NCI-H2196 (cell line): ENCODE measurements around the gene KLF3.

ENCODE experiments used
- DNase-seq: peaks from one replicate; lab custom pipeline; 2025; ENCODE audit not compliant: unreplicated experiment; lab: John Stamatoyannopoulos, UW

Gene KLF3

GRCh38 chr4:38694330-38694729 lies 30.3 kb downstream of the KLF3 start:
- no peak for DNase-seq

- no peak for DNase-seq
These were observed 31.8 kb downstream of the KLF3 start for GRCh38 chr4:38695809-38696208.

- no peak for DNase-seq
These were observed 32.7 kb downstream of the KLF3 start for GRCh38 chr4:38696697-38697096.

- no peak for DNase-seq
These were observed 34.2 kb downstream of the KLF3 start for GRCh38 chr4:38698176-38698575.

- no peak for DNase-seq
These were observed 35.1 kb downstream of the KLF3 start for GRCh38 chr4:38699112-38699511.

- DNase-seq: no peak
These were observed 39.6 kb downstream of the KLF3 start for GRCh38 chr4:38703635-38704034.

GRCh38 chr4:38704622-38705154 lies 40.7 kb downstream of the KLF3 start:
- no peak for DNase-seq

- no peak for DNase-seq
These were observed 42.3 kb downstream of the KLF3 start for GRCh38 chr4:38706301-38706700.

GRCh38 chr4:38710053-38710452 lies 46.1 kb downstream of the KLF3 start:
- DNase-seq: no peak

- no peak for DNase-seq
These were observed 47.1 kb downstream of the KLF3 start for GRCh38 chr4:38711066-38711465.

- no peak for DNase-seq
These were observed 51.1 kb downstream of the KLF3 start for GRCh38 chr4:38715050-38715449.

- no peak for DNase-seq
These were observed 52.3 kb downstream of the KLF3 start for GRCh38 chr4:38716256-38716655.

- no peak for DNase-seq
These were observed 53.6 kb downstream of the KLF3 start for GRCh38 chr4:38717604-38718003.

- DNase-seq: no peak
These were observed 59.1 kb downstream of the KLF3 start for GRCh38 chr4:38723114-38723513.

- no peak for DNase-seq
These were observed 59.9 kb downstream of the KLF3 start for GRCh38 chr4:38723726-38724474.

- no peak for DNase-seq
These were observed 60.4 kb downstream of the KLF3 start for GRCh38 chr4:38724475-38724808.

- peak; percentile 83 for DNase-seq
These were observed 64.7 kb downstream of the KLF3 start for GRCh38 chr4:38728631-38729141.

- no peak for DNase-seq
These were observed 66.5 kb downstream of the KLF3 start for GRCh38 chr4:38730493-38730829.

GRCh38 chr4:38730830-38731646 lies 67.0 kb downstream of the KLF3 start:
- peak; percentile 9 for DNase-seq

GRCh38 chr4:38733663-38734062 lies 69.7 kb downstream of the KLF3 start:
- no peak for DNase-seq

GRCh38 chr4:38734446-38734845 lies 70.4 kb downstream of the KLF3 start:
- no peak for DNase-seq

GRCh38 chr4:38734911-38735310 lies 70.9 kb downstream of the KLF3 start:
- DNase-seq: no peak
